Measurements from ENCODE around the gene IKBKE.

Gene IKBKE

DNA sequence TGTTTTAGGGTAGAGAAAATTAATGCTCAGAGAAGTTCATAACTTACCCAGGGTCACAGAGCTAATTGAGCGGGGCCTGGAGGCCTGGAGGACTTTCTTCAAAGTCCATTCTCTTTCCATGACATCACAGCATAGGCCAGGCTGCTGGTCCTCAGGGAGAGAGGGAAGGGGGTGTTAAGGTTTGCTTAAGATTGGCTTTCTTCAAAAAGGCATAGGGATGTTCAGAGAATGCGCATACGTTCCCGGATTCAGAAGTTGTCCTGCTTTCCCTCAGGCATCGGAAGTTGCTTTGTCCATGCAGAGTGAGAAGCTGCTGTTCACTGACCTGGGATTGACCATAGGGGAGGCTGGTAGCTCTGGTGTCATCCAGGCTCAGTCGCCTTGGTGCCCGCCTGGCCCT lies 62.1 kb downstream of the IKBKE start:
- Mint-ChIP-seq H3K4me3 (no peak overlapping the region), H3K9me3 (no peaks in the 10 kb centered on the region), H3K36me3 (no peaks in the 10 kb centered on the region), H3K27ac (no peak overlapping the region), H3K27me3 (no peaks in the 10 kb centered on the region), H3K4me1 (peaks cover 2% of the 10 kb centered on the region)
- no peak for DNase-seq (ENCODE audit: low spot score in 2 of 2)
- ATAC-seq (ENCODE audit: low read depth) = no peak

DNA sequence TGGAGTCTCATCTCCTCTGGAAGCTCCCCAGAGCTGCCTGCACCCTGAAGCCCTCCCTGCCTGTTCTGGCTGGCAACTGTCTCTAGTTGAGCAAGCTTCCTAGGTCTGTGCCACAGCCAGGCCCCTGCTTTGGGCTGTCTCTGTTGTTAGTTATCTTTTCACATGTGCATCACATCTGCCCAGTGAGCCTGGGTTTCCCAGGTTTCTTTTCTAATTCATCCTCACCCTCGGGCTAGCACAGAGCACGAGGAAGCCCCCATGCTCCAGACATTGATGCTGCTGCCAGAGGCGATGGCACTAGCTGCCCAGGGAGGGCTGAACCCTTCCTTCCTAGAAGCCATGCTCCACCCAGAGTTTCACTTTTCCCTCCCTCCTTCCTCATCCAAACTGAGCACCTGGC lies 64.3 kb downstream of the IKBKE start:
- peaks cover 2% of the 10 kb centered on the region for H3K4me1 Mint-ChIP-seq
- ATAC-seq (ENCODE audit: low read depth) = no peak
- no peaks in the 10 kb centered on the region for H3K27me3 Mint-ChIP-seq
- H3K9me3 Mint-ChIP-seq = no peaks in the 10 kb centered on the region
- no peak overlapping the region for H3K27ac Mint-ChIP-seq
- H3K4me3 Mint-ChIP-seq = no peak overlapping the region
- no peaks in the 10 kb centered on the region for H3K36me3 Mint-ChIP-seq
- no peak for DNase-seq (ENCODE audit: low spot score in 2 of 2)

DNA sequence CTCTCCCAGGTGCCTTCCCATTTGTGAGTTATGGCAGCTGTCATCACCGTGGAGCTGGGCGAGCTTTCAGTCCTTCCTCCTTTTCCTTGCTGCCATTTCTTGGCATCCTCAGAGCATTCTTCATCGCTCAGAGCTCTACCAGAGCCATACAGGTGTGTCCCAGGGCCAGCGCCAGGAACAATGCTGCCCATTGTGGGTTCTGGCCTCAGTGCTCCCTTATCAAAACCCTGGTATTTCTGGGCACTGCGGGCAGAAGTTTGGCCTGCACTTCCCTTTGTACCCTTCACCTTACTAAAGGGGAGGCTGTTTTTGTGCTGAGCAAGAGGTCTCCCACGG lies 65.5 kb downstream of the IKBKE start:
- H3K27me3 Mint-ChIP-seq = no peaks in the 10 kb centered on the region
- ATAC-seq (ENCODE audit: low read depth) = no peak
- H3K4me3 Mint-ChIP-seq = no peak overlapping the region
- no peak for DNase-seq (ENCODE audit: low spot score in 2 of 2)
- no peak overlapping the region for H3K27ac Mint-ChIP-seq
- no peaks in the 10 kb centered on the region for H3K36me3 Mint-ChIP-seq
- H3K9me3 Mint-ChIP-seq = no peaks in the 10 kb centered on the region
- peaks cover 2% of the 10 kb centered on the region for H3K4me1 Mint-ChIP-seq

DNA sequence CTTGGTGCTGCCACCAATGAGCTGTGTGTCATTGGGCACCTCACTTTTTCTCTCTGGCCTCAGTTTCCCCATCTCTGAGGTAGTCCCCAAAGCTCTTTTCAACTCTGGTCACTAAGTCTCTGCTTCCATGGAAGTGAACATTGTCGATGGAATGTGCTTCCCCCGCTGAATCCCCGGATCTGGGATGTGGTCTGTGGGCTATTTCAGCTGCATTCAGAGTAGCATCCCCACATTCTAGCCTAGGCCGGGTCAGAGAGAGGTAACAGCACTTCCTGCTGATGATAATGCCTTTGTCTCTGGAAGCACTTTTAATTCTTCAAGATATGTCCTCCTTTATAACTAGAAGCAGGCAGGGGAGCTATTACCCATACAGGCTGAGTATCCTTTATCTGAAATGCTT lies 66.9 kb downstream of the IKBKE start:
- H3K4me3 Mint-ChIP-seq = no peak overlapping the region

DNA sequence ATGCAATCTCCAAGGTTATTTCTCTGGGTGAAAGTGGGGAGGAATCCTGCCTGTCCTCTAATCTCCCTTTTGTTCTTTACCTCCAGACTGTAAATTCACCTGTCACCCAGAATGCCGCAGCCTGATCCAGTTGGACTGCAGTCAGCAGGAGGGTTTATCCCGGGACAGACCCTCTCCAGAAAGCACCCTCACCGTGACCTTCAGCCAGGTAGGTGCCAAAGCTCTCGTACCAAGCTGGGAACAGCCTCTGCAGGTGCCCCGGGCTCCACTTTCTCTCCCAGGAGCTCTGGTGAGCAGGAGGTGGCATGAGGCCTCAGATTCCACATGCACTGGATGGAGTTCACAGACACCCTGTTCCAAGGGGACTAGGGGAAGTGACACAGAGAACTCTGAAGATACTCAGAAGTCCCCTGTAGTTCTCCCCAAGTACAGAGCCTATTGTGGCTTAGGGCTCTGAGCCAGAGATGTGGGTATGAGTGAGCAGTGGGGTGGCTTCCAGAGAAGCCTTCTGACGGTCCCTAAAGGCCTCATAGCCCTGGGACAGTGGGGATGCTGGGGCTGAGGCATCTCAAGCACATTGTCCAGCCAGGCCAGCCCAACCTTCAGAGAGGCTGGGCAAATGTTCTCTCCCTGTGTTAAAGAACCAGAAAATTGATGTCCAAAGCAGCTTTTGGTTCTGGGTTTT lies 68.0 kb downstream of the IKBKE start:
- no peak overlapping the region for H3K4me3 Mint-ChIP-seq
- no peaks in the 10 kb centered on the region for H3K27me3 Mint-ChIP-seq
- H3K36me3 Mint-ChIP-seq = no peaks in the 10 kb centered on the region
- no peaks in the 10 kb centered on the region for H3K9me3 Mint-ChIP-seq
- no peak overlapping the region for H3K27ac Mint-ChIP-seq
- peaks cover 2% of the 10 kb centered on the region for H3K4me1 Mint-ChIP-seq
- DNase-seq (ENCODE audit: low spot score in 2 of 2) (no peak), ATAC-seq (ENCODE audit: low read depth) (no peak)

More for the DNA sequence above, 66.9 kb downstream of the IKBKE start:
- Mint-ChIP-seq H3K36me3 (no peaks in the 10 kb centered on the region), H3K4me1 (peaks cover 2% of the 10 kb centered on the region), H3K9me3 (no peaks in the 10 kb centered on the region), H3K27ac (no peak overlapping the region), H3K27me3 (no peaks in the 10 kb centered on the region)
- no peak for DNase-seq (ENCODE audit: low spot score in 2 of 2)
- ATAC-seq (ENCODE audit: low read depth) = no peak

DNA sequence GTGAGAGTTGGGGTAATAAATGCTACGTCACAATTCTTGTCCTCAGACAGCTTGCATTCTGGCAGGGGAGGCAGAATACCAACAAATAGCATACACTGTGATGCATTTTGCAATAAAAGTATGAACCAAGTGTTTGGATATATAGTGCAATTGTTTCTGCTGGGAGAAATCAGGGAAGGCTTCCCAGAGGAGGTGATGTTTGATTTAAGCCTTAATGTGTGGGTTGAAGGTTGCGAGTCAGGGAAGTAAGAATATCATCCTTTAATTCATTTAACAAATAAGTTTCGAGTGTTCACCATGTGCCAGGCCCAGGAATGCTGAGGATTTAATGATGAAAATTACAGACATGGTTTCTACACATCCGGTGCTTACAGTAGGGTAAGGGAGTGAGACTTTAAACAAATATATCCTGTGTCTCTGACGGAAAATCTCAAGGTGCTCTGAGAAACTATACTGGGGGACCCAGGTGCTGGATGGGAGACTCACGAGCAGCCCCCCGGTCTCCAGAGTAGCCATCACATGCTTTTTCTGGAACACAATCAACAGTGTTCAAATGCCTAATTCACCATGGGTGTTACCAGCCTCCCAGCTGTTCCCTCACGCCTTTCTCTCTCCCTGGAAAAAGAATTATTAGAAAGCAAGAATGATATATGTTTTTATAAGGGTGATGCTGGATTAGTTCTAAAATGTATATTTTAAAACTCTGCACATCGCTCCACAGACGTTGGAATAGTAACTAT lies 68.8 kb downstream of the IKBKE start:
- ATAC-seq (ENCODE audit: low read depth) (no peak), DNase-seq (ENCODE audit: low spot score in 2 of 2) (no peak)
- Mint-ChIP-seq H3K4me1 (peaks cover 2% of the 10 kb centered on the region), H3K4me3 (no peak overlapping the region), H3K27ac (no peak overlapping the region), H3K27me3 (no peaks in the 10 kb centered on the region), H3K36me3 (no peaks in the 10 kb centered on the region), H3K9me3 (no peaks in the 10 kb centered on the region)

DNA sequence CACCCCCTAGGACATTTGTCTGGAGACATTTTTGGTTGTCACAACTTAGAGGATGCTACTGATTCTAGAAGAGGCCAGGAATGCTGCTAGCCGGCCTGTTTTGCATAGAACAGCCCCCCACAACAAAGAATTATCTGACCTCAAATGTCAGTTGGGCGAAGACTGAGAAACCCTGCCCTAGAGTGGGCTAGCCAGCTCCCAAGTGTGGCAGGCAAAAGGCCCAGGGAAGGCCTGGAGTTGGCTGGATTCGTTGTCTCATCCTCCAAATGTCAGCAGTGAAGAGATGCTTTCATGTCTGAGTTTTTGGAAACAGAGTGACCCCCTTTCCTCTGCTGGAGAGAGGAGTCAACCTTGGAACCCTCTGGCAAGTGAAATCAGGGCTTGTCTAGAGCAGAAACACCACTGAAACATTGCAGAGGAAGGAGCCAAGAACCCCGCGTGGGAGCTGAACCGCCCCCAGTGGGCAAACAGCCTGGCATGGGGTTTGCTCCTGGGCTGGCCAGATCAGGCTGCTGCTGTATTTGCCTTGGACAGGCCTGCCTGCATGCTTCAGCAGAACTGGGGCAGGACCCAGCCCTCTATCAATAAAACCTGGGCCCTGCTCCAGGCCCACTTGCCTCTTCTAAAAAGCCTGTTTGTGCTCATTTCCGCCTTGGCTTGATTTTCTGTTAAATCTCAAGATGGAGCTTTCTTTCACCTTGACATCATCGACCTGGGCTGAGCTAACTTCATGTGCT lies 69.9 kb downstream of the IKBKE start:
- no peak overlapping the region for H3K27ac Mint-ChIP-seq
- H3K4me1 Mint-ChIP-seq = peaks cover 4% of the 10 kb centered on the region
- H3K36me3 Mint-ChIP-seq = no peaks in the 10 kb centered on the region
- no peaks in the 10 kb centered on the region for H3K27me3 Mint-ChIP-seq
- H3K9me3 Mint-ChIP-seq = no peaks in the 10 kb centered on the region
- no peak overlapping the region for H3K4me3 Mint-ChIP-seq
- no peak for ATAC-seq (ENCODE audit: low read depth)
- DNase-seq (ENCODE audit: low spot score in 2 of 2) = no peak

DNA sequence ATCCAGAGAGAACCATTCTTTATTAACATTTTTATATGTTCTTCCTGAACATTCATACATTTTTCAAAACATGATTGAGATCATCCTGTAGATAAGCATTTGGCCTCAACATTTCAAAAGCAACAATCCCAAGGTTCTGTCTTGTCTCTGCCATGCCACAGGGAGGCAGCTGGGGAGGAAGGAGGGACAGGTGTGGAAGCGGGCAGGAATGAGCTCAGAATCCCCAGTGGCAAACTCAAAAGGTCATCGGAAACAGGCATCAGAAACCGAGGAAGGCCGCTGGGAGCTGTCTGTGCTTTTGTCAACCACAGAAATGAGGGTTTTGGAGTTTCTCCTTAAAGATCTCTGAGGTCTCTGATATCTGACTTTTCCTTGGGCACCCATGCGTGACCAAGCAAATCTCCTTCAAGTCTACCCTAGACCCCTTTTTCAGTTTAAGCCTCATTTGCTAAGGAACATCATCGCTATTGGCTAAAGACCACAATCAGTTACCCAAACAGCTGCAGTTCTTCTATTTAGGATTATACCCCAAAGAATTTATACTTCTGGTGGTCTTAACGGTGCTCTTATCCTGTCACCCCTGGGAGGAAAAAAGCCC lies 71.1 kb downstream of the IKBKE start:
- no peak for DNase-seq (ENCODE audit: low spot score in 2 of 2)
- Mint-ChIP-seq H3K27ac (no peak overlapping the region), H3K27me3 (no peaks in the 10 kb centered on the region), H3K4me3 (no peak overlapping the region), H3K4me1 (peaks cover 2% of the 10 kb centered on the region), H3K9me3 (no peaks in the 10 kb centered on the region), H3K36me3 (no peaks in the 10 kb centered on the region)
- ATAC-seq (ENCODE audit: low read depth) = no peak

GRCh38 chr1:206544562-206545257 lies 74.4 kb downstream of the IKBKE start:
- Mint-ChIP-seq H3K4me3 (no peak overlapping the region), H3K27ac (no peak overlapping the region), H3K4me1 (peaks cover 2% of the 10 kb centered on the region), H3K27me3 (no peaks in the 10 kb centered on the region), H3K9me3 (no peaks in the 10 kb centered on the region), H3K36me3 (no peaks in the 10 kb centered on the region)
- ATAC-seq (ENCODE audit: low read depth) (peak; percentile 94), DNase-seq (ENCODE audit: low spot score in 2 of 2) (peak; percentile 85 to 90)

- peak; percentile 14 for ATAC-seq (ENCODE audit: low read depth)
- DNase-seq (ENCODE audit: low spot score in 2 of 2) = no peak
- H3K4me1 Mint-ChIP-seq = peaks cover 2% of the 10 kb centered on the region
- H3K27ac Mint-ChIP-seq = no peak overlapping the region
- no peak overlapping the region for H3K4me3 Mint-ChIP-seq
- H3K27me3 Mint-ChIP-seq = no peaks in the 10 kb centered on the region
- no peaks in the 10 kb centered on the region for H3K9me3 Mint-ChIP-seq
- H3K36me3 Mint-ChIP-seq = no peaks in the 10 kb centered on the region
Observed at GRCh38 chr1:206545351-206545750, 75.1 kb downstream of the IKBKE start.
